ACC112 (cell line): ENCODE data around the gene C22orf31.

Source experiments
- H2AFZ ChIP-seq: fragments of 200-600 bp; sonication (generic); one replicate; pipeline ENCODE4 v1.6.0; 2017; ENCODE audit warnings: antibody characterized with exemption, low read length; ENCODE audit not compliant: unreplicated experiment
- H3K27ac ChIP-seq: fragments of 200-600 bp; sonication (generic); 2 replicates; pipeline ENCODE4 v1.5.1; 2014; ENCODE audit warnings: low read depth, mild to moderate bottlenecking, antibody characterized with exemption, low read length, moderate library complexity
- H3K27me3 ChIP-seq: fragments of 200-600 bp; sonication (generic); 2 replicates; pipeline ENCODE4 v1.6.1; 2014; ENCODE audit warnings: mild to moderate bottlenecking, antibody characterized with exemption, low read length, moderate library complexity, mixed read lengths; ENCODE audit not compliant: insufficient read depth
- H3K36me3 ChIP-seq: fragments of 200-600 bp; sonication (generic); 2 replicates; pipeline ENCODE4 v1.6.1; 2016; ENCODE audit warnings: mild to moderate bottlenecking, antibody characterized with exemption, low read length, moderate library complexity, mixed read lengths; ENCODE audit not compliant: insufficient read depth
- H3K4me1 ChIP-seq: fragments of 200-600 bp; sonication (generic); one replicate; pipeline ENCODE4 v1.6.1; 2016; ENCODE audit warnings: low read length, mixed read lengths; ENCODE audit not compliant: insufficient read depth, unreplicated experiment, control insufficient read depth
- H3K4me3 ChIP-seq: fragments of 200-600 bp; sonication (generic); 2 replicates; pipeline ENCODE4 v1.5.1; 2014; ENCODE audit warnings: mild to moderate bottlenecking, low read depth, low read length
- H3K79me2 ChIP-seq: fragments of 200-600 bp; sonication (generic); one replicate; pipeline ENCODE4 v1.6.0; 2016; ENCODE audit warnings: low read length; ENCODE audit not compliant: control insufficient read depth, unreplicated experiment, insufficient read depth

C22orf31 gene

GRCh38 chr22:29071261-29072045, 9.8 kb upstream of the C22orf31 start:
- Histone ChIP-seq H3K4me1 (peaks cover 3% of the 10 kb centered on the region), H3K36me3 (no peaks in the 10 kb centered on the region), H2AFZ (peak overlapping the region; percentile 95), H3K27ac (no peak overlapping the region), H3K79me2 (no peaks in the 10 kb centered on the region), H3K4me3 (peak overlapping the region; percentile 73), H3K27me3 (peaks cover 18% of the 10 kb centered on the region)

GRCh38 chr22:29070490-29070889, 8.9 kb upstream of the C22orf31 start:
- Histone ChIP-seq H3K79me2 (no peaks in the 10 kb centered on the region), H3K4me3 (no peak overlapping the region), H3K4me1 (peaks cover 3% of the 10 kb centered on the region), H2AFZ (no peak overlapping the region), H3K27me3 (peaks cover 18% of the 10 kb centered on the region), H3K36me3 (no peaks in the 10 kb centered on the region), H3K27ac (no peak overlapping the region)

GRCh38 chr22:29069463-29069862, 7.8 kb upstream of the C22orf31 start:
- H3K27me3 ChIP-seq: peaks cover 14% of the 10 kb centered on the region
- no peak overlapping the region for H3K27ac ChIP-seq
- no peaks in the 10 kb centered on the region for H3K79me2 ChIP-seq
- H3K4me1 ChIP-seq: peaks cover 3% of the 10 kb centered on the region
- no peak overlapping the region for H2AFZ ChIP-seq
- no peaks in the 10 kb centered on the region for H3K36me3 ChIP-seq
- no peak overlapping the region for H3K4me3 ChIP-seq

- H2AFZ ChIP-seq: no peak overlapping the region
- H3K36me3 ChIP-seq: no peaks in the 10 kb centered on the region
- no peaks in the 10 kb centered on the region for H3K79me2 ChIP-seq
- H3K27me3 ChIP-seq: no peaks in the 10 kb centered on the region; the same call in 1 of the 2 replicates
- no peaks in the 10 kb centered on the region for H3K4me1 ChIP-seq
- no peak overlapping the region for H3K4me3 ChIP-seq
- H3K27ac ChIP-seq: no peak overlapping the region
These were observed 4.0 kb upstream of the C22orf31 start for GRCh38 chr22:29065468-29066190.

- Histone ChIP-seq H3K36me3 (no peaks in the 10 kb centered on the region), H2AFZ (no peak overlapping the region), H3K79me2 (no peaks in the 10 kb centered on the region), H3K4me1 (no peaks in the 10 kb centered on the region), H3K27me3 (no peaks in the 10 kb centered on the region; the same call in 1 of the 2 replicates), H3K27ac (no peak overlapping the region), H3K4me3 (no peak overlapping the region)
These were observed 723 bp upstream of the C22orf31 start for GRCh38 chr22:29062286-29062821.

- H3K79me2 ChIP-seq: no peaks in the 10 kb centered on the region
- no peaks in the 10 kb centered on the region; the same call in 1 of the 2 replicates for H3K27me3 ChIP-seq
- H3K4me3 ChIP-seq: no peak overlapping the region
- H3K4me1 ChIP-seq: no peaks in the 10 kb centered on the region
- no peak overlapping the region for H2AFZ ChIP-seq
- H3K36me3 ChIP-seq: no peaks in the 10 kb centered on the region
- H3K27ac ChIP-seq: no peak overlapping the region
These were observed 700 bp downstream of the C22orf31 start for GRCh38 chr22:29060931-29061330.

- Histone ChIP-seq H3K4me1 (no peaks in the 10 kb centered on the region), H3K4me3 (no peak overlapping the region), H2AFZ (no peak overlapping the region), H3K27me3 (no peaks in the 10 kb centered on the region), H3K79me2 (no peaks in the 10 kb centered on the region), H3K36me3 (no peaks in the 10 kb centered on the region), H3K27ac (no peak overlapping the region)
These were observed 1.3 kb downstream of the C22orf31 start for GRCh38 chr22:29060251-29060869.

- H3K4me3 ChIP-seq: no peak overlapping the region
- no peaks in the 10 kb centered on the region for H3K27me3 ChIP-seq
- H3K27ac ChIP-seq: no peak overlapping the region
- H3K79me2 ChIP-seq: no peaks in the 10 kb centered on the region
- no peaks in the 10 kb centered on the region for H3K4me1 ChIP-seq
- H3K36me3 ChIP-seq: no peaks in the 10 kb centered on the region
- H2AFZ ChIP-seq: no peak overlapping the region
These were observed 5.2 kb downstream of the C22orf31 start for GRCh38 chr22:29056472-29056871.

- no peak overlapping the region for H2AFZ ChIP-seq
- H3K4me3 ChIP-seq: no peak overlapping the region
- H3K36me3 ChIP-seq: no peaks in the 10 kb centered on the region
- H3K79me2 ChIP-seq: no peaks in the 10 kb centered on the region
- H3K27me3 ChIP-seq: no peaks in the 10 kb centered on the region
- no peaks in the 10 kb centered on the region for H3K4me1 ChIP-seq
- H3K27ac ChIP-seq: no peak overlapping the region
These were observed 6.3 kb downstream of the C22orf31 start for GRCh38 chr22:29055192-29055830.

- H3K36me3 ChIP-seq: no peaks in the 10 kb centered on the region
- no peak overlapping the region for H3K4me3 ChIP-seq
- no peak overlapping the region for H3K27ac ChIP-seq
These were observed 7.3 kb downstream of the C22orf31 start for GRCh38 chr22:29054251-29054767.

More at GRCh38 chr22:29054251-29054767, 7.3 kb downstream of the C22orf31 start:
- Histone ChIP-seq H3K4me1 (no peaks in the 10 kb centered on the region), H3K27me3 (no peaks in the 10 kb centered on the region), H3K79me2 (no peaks in the 10 kb centered on the region), H2AFZ (no peak overlapping the region)
